Measurements from ENCODE around the gene RAB22A. TPM values are rescaled to one million over a fixed set of nuclear protein-coding genes. Genes with fewer than 3 reads are reported as not detected.

The RAB22A gene
- total RNA-seq, 2 experiments from 2014 or later = 15.5 to 18.0 TPM

DNA sequence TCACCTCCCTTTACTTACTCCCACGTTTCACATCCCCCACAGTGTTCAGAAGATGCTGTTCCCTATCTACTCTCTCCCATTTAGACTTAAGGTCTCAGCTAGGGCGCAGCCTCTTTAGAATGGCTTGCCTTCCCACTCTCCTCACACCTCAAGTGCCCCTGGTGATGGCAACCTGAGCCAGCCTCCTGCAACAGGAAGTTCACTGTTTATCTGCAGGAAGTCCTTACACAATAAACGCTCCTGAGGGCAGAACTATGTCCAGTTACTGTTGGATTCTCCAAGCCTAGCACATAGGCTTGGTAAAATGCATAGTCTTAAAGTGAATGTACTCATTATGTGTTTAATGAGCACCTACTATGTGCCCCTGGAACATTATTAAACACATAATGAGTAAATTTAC lies 21.9 kb upstream of the RAB22A start:
- ChIA-PET CTCF (interaction anchor here (1.2 kb wide), 1 partner anchor 40 kb away, joined by 3 read pairs; no protein-coding TSS in a partner anchor), POLR2A (no interaction called here)
- H3K4me1 Mint-ChIP-seq = peaks cover 13% of the 10 kb centered on the region
- DNase-seq = no peak
- H3K4me3 Mint-ChIP-seq = no peak overlapping the region
- H3K27me3 Mint-ChIP-seq = no peaks in the 10 kb centered on the region
- H3K27ac Mint-ChIP-seq = peak overlapping the region; percentile 74
- no peaks in the 10 kb centered on the region for H3K9me3 Mint-ChIP-seq
- H3K36me3 Mint-ChIP-seq (ENCODE audit: low read depth) = peaks cover 29% of the 10 kb centered on the region

DNA sequence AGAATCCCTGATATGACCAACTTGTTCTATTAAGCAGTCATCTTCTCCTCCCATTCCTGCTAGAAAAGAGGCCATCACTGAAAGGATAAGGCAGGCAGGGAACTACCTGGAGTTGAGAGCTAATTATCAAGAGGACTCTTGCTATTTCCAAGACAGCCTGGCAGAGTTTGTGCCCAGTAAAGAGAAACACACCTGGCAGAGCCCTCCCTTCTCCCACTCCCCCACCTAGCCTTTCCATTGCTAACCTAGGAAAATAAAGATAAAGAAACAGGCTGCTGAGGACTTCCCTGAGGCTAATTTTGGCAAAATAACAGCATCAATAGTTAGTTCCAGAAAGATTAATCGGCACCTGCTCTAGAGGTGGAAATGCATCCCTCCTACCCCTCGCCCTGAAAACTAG lies 20.4 kb upstream of the RAB22A start:
- CTCF ChIA-PET = interaction anchor here (0.8 to 1.3 kb wide), 3 partner anchors 10 to 39 kb away, joined by 3 read pairs; no protein-coding TSS in a partner anchor
- no peaks in the 10 kb centered on the region for H3K27me3 Mint-ChIP-seq
- no peak overlapping the region for H3K27ac Mint-ChIP-seq

GRCh38 chr20:58293453-58293852 lies 16.1 kb upstream of the RAB22A start:
- Mint-ChIP-seq H3K4me1 (peaks cover 10% of the 10 kb centered on the region), H3K4me3 (no peak overlapping the region), H3K27ac (no peak overlapping the region), H3K36me3 (ENCODE audit: low read depth) (peaks cover 6% of the 10 kb centered on the region), H3K27me3 (no peaks in the 10 kb centered on the region), H3K9me3 (no peaks in the 10 kb centered on the region)
- ChIA-PET POLR2A (no interaction called here), CTCF (interaction anchor here (0.7 to 0.9 kb wide), 2 partner anchors 15 to 21 kb away, joined by 3 read pairs; no protein-coding TSS in a partner anchor)
- DNase-seq = no peak

More for the DNA sequence above, 20.4 kb upstream of the RAB22A start:
- no peak for DNase-seq
- peaks cover 26% of the 10 kb centered on the region for H3K36me3 Mint-ChIP-seq (ENCODE audit: low read depth)
- POLR2A ChIA-PET = no interaction called here
- no peaks in the 10 kb centered on the region for H3K9me3 Mint-ChIP-seq
- no peak overlapping the region for H3K4me3 Mint-ChIP-seq
- peaks cover 13% of the 10 kb centered on the region for H3K4me1 Mint-ChIP-seq

DNA sequence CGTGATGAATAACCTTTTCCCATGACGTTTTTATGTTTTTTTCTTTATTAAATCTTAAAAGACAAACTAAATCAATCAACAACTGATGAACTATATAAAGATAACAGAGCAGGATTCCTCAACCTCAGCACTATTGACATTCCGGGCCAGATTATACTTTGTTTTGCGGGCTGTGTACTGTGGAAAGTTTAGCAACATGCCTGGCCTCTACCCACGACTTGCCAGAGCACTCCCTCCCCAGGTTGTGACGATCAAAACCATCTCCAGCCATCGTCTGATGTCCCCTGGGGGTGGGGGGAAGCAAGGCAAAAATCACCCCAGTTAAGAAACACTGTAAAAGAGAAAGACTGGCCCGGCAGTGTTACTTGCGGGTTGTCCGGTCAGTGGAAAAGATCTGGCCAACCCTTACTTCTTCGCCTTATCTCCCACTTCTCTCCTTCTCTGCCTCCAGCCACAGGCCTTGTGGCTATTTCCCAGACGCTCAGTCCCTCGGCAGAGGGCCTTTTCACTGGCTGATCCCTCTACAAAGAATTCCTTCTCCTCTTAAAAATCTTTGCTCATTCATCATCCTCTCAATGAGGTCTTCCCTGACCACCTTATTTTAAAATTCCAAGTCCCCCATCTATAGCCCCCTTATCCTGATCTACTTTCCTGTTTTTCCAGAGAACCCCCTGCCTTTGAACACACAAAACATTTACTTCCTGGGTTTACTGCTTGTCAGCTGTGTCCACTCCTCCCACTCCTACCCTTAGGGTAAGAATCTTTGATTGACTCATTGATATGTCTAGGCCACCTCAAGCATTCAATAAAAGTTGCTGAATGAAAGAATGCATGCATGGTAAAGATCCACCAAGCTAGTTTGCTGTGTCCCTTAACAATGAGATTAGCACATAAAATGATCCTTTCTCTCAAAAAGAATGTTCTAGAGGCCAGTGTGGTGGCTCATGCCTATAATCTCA lies 14.7 kb upstream of the RAB22A start:
- DNase-seq = no peak
- Mint-ChIP-seq H3K4me1 (peaks cover 10% of the 10 kb centered on the region), H3K27me3 (no peaks in the 10 kb centered on the region), H3K27ac (no peak overlapping the region), H3K36me3 (ENCODE audit: low read depth) (peaks cover 6% of the 10 kb centered on the region), H3K4me3 (no peak overlapping the region), H3K9me3 (no peaks in the 10 kb centered on the region)
- CTCF ChIA-PET = interaction anchor here (1.3 kb wide), 1 partner anchor 47 kb away, joined by 4 read pairs; no protein-coding TSS in a partner anchor
- POLR2A ChIA-PET = no interaction called here

DNA sequence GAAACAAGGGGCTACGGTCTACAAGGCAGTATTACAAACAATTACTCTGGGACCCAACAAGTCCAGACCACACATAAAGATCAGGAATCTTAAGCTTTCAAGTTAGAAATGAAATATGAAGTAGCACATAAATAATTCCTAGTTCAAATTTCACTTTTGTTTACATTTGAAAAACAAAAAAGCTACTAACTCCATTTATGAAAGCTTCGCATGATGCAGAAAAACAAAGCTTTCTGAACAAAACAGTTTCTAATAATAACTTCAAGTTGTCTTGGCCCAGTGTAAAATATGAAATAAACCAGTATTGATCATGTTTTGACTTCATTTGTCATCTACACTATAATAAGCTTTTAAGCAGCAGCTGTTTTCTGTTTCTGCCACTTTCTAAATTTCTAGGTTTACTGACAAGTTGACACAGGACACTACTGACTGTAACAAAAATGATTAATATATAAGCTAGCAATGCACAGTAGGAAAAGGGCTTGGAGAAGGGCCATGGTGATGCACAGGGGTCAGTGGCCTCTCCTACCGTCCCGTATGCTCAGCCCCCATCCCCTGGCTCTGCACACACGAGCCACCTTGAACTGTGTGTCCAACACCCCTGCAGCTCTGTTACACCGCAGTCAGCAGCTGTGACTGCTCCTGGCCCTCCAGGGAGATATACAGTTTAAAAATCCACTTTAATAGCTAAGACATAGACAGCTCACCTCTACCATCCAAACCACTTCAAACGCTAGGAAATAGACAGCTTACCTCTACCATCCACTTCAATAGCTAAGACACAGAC lies 13.3 kb upstream of the RAB22A start:
- Mint-ChIP-seq H3K4me1 (peaks cover 10% of the 10 kb centered on the region), H3K4me3 (no peak overlapping the region), H3K36me3 (ENCODE audit: low read depth) (peaks cover 4% of the 10 kb centered on the region), H3K27me3 (no peaks in the 10 kb centered on the region), H3K27ac (no peak overlapping the region), H3K9me3 (no peaks in the 10 kb centered on the region)
- CTCF ChIA-PET = interaction anchor here (0.6 to 1.8 kb wide), 5 partner anchors 10 to 929 kb away, joined by 3 to 8 read pairs (median 3); no protein-coding TSS in a partner anchor
- no peak for DNase-seq
- POLR2A ChIA-PET = interaction anchor here (0.7 kb wide), 1 partner anchor 241 kb away, joined by 3 read pairs; no protein-coding TSS in a partner anchor

GRCh38 chr20:58297394-58297793 lies 12.1 kb upstream of the RAB22A start:
- ChIA-PET POLR2A (no interaction called here), CTCF (no interaction called here)
- Mint-ChIP-seq H3K36me3 (ENCODE audit: low read depth) (peaks cover 2% of the 10 kb centered on the region), H3K4me3 (no peak overlapping the region), H3K4me1 (peaks cover 10% of the 10 kb centered on the region), H3K27me3 (no peaks in the 10 kb centered on the region), H3K27ac (no peak overlapping the region), H3K9me3 (no peaks in the 10 kb centered on the region)
- no peak for DNase-seq

- Mint-ChIP-seq H3K27ac (no peak overlapping the region), H3K27me3 (no peaks in the 10 kb centered on the region), H3K36me3 (ENCODE audit: low read depth) (peaks cover 11% of the 10 kb centered on the region), H3K4me1 (peaks cover 23% of the 10 kb centered on the region), H3K4me3 (no peak overlapping the region), H3K9me3 (no peaks in the 10 kb centered on the region)
- ChIA-PET POLR2A (no interaction called here), CTCF (interaction anchor here (1.1 kb wide), 1 partner anchor 11 kb away, joined by 3 read pairs; no protein-coding TSS in a partner anchor)
- DNase-seq = no peak
Measured at GRCh38 chr20:58300321-58300720, 9.2 kb upstream of the RAB22A start.

- H3K4me3 Mint-ChIP-seq = no peak overlapping the region
- no peaks in the 10 kb centered on the region for H3K9me3 Mint-ChIP-seq
- no peak for DNase-seq
- peaks cover 44% of the 10 kb centered on the region for H3K4me1 Mint-ChIP-seq
- H3K27ac Mint-ChIP-seq = no peak overlapping the region
- POLR2A ChIA-PET = no interaction called here
- peaks cover 18% of the 10 kb centered on the region for H3K36me3 Mint-ChIP-seq (ENCODE audit: low read depth)
- CTCF ChIA-PET = no interaction called here
- H3K27me3 Mint-ChIP-seq = no peaks in the 10 kb centered on the region
Measured at GRCh38 chr20:58303547-58303946, 6.0 kb upstream of the RAB22A start.

GRCh38 chr20:58305061-58305460 lies 4.5 kb upstream of the RAB22A start:
- POLR2A ChIA-PET = no interaction called here
- Mint-ChIP-seq H3K4me1 (peaks cover 44% of the 10 kb centered on the region), H3K9me3 (no peaks in the 10 kb centered on the region), H3K4me3 (no peak overlapping the region), H3K36me3 (ENCODE audit: low read depth) (peaks cover 18% of the 10 kb centered on the region), H3K27ac (no peak overlapping the region), H3K27me3 (no peaks in the 10 kb centered on the region)
- CTCF ChIA-PET = interaction anchor here (2.0 kb wide), 1 partner anchor 9 kb away, joined by 7 read pairs; no protein-coding TSS in a partner anchor
- no peak for DNase-seq

- H3K36me3 Mint-ChIP-seq (ENCODE audit: low read depth) = peaks cover 22% of the 10 kb centered on the region
- H3K4me1 Mint-ChIP-seq = peaks cover 55% of the 10 kb centered on the region
- CTCF ChIA-PET = interaction anchor here (0.6 to 2.0 kb wide), 3 partner anchors 10 to 36 kb away, joined by 3 to 7 read pairs (median 5); no protein-coding TSS in a partner anchor
- peak overlapping the region; percentile 63 for H3K4me3 Mint-ChIP-seq
- DNase-seq = peak; percentile 76
- peak overlapping the region; percentile 95 for H3K27ac Mint-ChIP-seq
- no peaks in the 10 kb centered on the region for H3K9me3 Mint-ChIP-seq
- H3K27me3 Mint-ChIP-seq = no peaks in the 10 kb centered on the region
- POLR2A ChIA-PET = no interaction called here
Measured at GRCh38 chr20:58306421-58307261, 2.9 kb upstream of the RAB22A start.

DNA sequence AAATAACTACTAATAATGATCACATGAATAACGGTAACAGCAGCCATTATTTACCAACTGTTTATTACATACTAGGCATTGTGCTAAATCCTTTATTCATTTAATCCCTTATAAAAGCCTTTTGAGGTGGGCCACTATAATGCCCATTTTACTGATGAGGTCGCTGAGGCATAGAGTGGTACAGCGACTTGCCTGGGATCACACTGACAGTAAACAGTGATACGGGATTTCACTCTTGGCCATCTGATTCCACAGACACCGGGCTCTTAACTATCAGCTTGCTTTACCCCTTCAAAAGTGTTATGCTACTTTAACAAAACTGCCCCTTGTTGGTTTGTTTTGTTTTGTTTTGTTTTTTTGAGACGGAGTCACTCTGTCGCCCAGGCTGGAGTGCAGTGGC lies 2.2 kb upstream of the RAB22A start:
- H3K4me3 Mint-ChIP-seq = peak overlapping the region; percentile 63
- no peak for DNase-seq
- H3K27me3 Mint-ChIP-seq = no peaks in the 10 kb centered on the region
- peaks cover 26% of the 10 kb centered on the region for H3K36me3 Mint-ChIP-seq (ENCODE audit: low read depth)
- no peaks in the 10 kb centered on the region for H3K9me3 Mint-ChIP-seq
- H3K27ac Mint-ChIP-seq = peak overlapping the region; percentile 95
- ChIA-PET CTCF (interaction anchor here (1.2 kb wide), 1 partner anchor 34 kb away, joined by 3 read pairs; no protein-coding TSS in a partner anchor), POLR2A (no interaction called here)
- peaks cover 56% of the 10 kb centered on the region for H3K4me1 Mint-ChIP-seq

- ChIA-PET POLR2A (no interaction called here), CTCF (no interaction called here)
- Mint-ChIP-seq H3K4me1 (peaks cover 64% of the 10 kb centered on the region), H3K27me3 (no peaks in the 10 kb centered on the region), H3K4me3 (peak overlapping the region; percentile 80), H3K9me3 (no peaks in the 10 kb centered on the region), H3K27ac (peak overlapping the region; percentile 95), H3K36me3 (ENCODE audit: low read depth) (peaks cover 33% of the 10 kb centered on the region)
- no peak for DNase-seq
Measured at GRCh38 chr20:58308290-58308679, 1.2 kb upstream of the RAB22A start.
